Stimulated activated CD8-positive, alpha-beta memory T cell treated with anti-CD3 and anti-CD28 coated beads, Interleukin-15, amount 100 ng/mL, for 1 hour (primary cell): Measurements from ENCODE around the gene DPAGT1.
"Not testable (repeated sequence)": the region's sequence is repeated elsewhere in the genome, so short reads cannot be mapped to it uniquely, and the experiment has no call there.

ENCODE experiments used
- DNase-seq: peaks from one replicate; pipeline ENCODE4 v3.0.0-alpha.2; 2020; ENCODE audit warnings: low read depth

The DPAGT1 gene

DNA sequence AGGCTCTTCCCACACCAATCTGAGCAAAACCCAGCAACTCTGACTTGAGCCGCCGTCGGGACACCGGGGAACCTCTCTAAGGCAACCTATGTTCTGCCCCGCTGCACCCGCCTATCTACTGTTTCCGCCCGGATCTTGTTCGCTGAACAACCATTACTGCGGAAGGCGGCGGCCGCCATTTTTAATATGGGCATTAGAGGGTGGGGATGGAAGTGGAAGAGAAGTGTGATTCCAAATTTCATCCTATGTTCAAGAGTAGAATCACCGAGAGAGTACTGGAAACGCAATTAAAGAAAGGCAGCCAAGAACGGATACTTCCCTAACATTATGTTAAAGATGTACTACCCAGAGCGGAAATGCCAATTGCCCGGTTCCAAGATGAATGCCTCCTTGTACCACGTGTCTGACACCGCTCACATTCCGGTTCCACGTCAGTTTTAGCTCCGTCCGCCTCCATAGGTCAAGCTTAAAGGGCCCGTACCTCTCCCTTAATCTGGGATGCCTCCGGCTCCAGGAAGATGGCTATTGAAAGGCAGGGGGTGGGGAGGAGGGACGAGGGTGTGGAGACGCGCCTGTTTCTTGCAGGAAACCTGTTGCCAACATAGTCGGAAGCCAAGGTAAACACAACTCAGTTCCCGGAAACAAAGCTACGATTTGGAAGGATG lies at the start of gene DPAGT1:
DPAGT1 (minus strand) TSS at position 95 of the 665 bp plus-strand sequence. CDS start 198 bp downstream, outside the sequence.
- DNase-seq: peak; percentile 76

GRCh38 chr11:119149786-119150275 lies 48.2 kb upstream of the DPAGT1 start:
- no peak for DNase-seq

- no peak for DNase-seq
Observed at GRCh38 chr11:119149018-119149785, 47.5 kb upstream of the DPAGT1 start, which contains the start of gene ABCG4. Gene ABCG4 (plus strand): TSS chr11:119149052. CDS start chr11:119149966, 914 bp downstream.

- DNase-seq: no peak
Observed at GRCh38 chr11:119148720-119149017, 47.0 kb upstream of the DPAGT1 start.

DNA sequence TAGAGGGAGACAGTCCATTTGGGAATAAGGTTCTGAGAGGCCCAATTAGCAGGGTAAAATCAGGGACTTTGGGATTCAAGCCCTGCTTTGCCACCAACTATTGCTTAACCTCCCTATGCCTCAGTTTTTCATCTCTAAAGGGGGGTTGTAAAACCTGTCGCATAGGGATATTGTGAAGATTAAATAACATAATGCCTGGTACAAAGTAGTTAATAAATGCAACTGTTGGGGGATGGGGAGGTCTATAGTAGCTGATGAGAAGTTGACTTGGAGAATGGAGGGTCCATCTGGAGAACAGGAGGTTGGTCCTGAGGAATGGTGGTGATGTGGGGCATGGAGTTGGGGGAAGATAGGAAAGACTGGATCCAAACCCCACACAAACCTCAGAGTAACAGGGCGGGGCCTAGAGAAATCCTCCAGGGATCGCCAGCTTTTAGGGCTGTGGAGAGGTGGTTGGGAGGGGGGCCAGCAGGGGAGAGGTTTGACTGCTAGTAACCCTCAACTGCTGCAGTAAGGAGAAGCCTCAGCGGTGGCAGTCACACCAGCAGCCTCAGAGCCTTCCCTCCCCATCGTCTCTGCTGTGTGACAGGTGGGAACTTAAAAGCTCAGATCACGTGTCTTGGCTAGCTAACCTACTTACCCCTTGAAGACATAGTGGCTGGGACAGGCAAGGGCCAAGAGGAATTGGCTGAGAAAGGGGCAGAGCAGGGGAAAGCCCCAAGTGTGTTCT lies 46.1 kb upstream of the DPAGT1 start:
- DNase-seq: no peak

DNA sequence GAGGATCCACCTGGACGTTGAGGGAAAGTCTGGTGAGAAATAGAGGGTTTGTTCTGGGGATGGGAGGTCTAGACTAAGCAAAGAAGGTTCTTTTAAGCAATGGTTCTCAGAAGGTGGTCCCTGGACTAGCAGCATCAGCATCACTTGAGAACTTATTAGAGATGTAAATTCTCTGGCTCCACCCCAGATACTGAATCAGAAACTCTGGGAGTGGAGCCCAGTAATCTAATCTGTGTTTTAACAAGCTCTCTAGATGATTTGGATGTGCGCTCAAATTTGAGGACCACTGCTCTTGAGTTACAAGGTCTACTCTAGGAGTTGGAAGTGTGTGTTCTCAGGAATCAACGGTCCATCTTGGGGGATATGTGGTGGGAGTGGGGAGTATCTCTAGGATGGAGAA lies 43.9 kb upstream of the DPAGT1 start:
- DNase-seq: no peak

- no peak for DNase-seq
Observed at GRCh38 chr11:119144825-119145486, 43.3 kb upstream of the DPAGT1 start.

- DNase-seq: not testable (repeated sequence)
Observed at GRCh38 chr11:119139276-119139675, 37.6 kb upstream of the DPAGT1 start.

DNA sequence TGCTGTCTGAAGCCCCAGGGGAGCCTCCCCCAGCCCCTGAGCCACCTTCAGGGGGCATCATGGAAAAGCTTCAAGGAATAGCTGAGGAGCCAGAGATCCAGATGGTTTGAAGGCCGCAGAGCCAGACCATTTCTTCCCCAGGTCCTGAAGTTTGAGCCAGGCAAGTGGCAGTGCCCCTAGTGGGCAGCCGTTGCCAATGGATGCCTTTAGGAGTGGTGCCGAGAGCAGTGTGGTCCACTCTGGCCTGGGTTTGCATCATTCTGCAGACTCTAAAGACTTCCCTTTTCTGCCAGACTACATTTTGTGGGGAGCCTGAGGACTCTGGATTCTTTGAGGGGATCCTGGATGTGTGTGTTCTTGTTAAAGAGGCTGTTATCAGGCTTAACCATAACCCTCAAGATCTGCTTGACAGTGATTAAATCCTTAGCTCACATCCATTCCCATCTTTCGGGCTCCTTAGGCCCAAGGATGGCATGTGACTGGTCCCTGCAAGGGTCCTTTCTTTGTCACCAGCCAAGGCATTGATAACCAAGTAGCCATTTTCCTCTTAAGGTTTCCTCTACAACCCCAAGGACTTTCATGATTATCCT lies 32.8 kb upstream of the DPAGT1 start:
- no peak for DNase-seq

DNA sequence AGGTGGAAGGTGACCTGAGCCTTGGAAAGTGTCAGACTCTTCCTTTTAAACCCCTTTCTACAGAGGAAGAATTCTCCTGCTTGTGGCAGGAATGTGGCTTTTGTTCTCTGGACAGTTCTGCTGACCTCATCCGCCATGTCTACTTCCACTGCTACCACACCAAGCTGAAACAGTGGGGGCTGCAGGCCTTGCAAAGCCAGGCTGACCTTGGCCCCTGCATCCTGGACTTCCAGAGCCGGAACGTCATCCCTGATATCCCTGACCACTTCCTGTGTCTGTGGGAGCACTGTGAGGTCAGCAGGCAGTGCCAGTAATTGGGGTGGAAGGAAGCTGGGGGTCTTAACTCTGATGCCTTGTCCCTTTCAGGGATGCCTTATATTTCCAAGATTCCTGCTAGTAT lies 29.0 kb upstream of the DPAGT1 start:
- DNase-seq: no peak

DNA sequence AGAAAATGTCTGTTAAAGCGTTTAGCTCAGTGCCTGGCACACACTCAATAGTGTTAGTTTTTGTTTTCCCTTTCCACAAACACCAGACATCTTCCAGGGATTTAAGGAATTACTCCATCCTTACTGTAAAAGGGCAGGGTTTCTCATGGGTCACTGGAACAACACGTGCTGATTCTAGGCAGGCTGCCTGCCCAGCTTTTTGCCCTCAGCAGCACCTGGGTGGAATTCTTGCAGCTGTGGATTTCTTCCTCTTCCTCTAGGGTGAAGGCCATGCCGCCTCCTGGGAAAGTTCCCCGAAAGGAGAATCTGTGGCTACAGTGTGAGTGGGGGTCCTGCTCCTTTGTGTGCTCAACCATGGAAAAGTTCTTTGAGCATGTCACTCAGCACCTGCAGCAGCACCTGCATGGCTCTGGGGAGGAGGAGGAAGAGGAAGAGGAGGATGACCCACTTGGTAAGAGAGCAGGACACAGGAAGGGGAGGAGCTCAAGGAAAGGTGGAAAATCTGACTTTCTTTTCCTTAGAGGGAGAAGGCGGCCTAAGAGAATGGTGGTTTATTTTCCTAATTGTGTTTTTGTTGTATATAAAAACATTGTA lies 25.1 kb upstream of the DPAGT1 start:
- no peak for DNase-seq

- DNase-seq: no peak
Observed at GRCh38 chr11:119125821-119126220, 24.2 kb upstream of the DPAGT1 start.

DNA sequence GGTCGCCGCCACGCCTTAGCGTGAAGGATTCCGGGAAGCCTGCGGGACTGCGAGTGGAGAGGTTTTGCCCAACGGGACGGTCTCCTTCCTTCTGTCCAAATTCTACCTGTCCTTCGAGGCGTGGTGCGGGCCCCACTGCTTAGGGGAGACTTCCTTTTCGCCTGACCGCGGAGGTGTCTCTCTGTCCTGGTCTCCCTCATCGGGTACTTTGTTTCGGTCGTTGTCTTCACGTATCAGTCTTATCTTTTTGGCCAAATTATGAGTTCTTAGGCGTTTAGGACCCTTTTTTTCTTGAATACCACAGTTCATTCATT lies 20.1 kb upstream of the DPAGT1 start:
- DNase-seq: no peak

GRCh38 chr11:119121008-119121810 lies 19.6 kb upstream of the DPAGT1 start, which contains the start of gene HINFP:
Gene HINFP (plus strand): TSS chr11:119121580. CDS start chr11:119126945, 5,365 bp downstream.
- DNase-seq: peak; percentile 100

DNA sequence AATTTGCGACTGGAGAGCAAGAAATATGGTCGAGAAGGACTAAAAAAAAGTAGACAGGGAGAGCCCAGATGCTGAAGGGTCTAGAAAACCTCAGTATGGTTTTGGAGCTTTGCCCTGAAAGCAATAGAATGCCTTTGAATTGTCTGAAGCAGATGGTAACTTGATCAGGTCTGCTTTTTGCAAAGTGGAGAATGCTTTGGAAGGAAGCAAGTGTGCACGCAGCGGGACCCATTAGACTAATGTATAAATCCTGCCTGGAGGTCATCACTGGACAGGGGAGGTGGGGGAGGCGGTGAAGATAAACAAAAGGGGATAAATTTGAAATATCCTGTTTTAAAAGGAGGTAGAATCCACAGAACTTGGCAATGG lies 19.0 kb upstream of the DPAGT1 start:
- DNase-seq: no peak

DNA sequence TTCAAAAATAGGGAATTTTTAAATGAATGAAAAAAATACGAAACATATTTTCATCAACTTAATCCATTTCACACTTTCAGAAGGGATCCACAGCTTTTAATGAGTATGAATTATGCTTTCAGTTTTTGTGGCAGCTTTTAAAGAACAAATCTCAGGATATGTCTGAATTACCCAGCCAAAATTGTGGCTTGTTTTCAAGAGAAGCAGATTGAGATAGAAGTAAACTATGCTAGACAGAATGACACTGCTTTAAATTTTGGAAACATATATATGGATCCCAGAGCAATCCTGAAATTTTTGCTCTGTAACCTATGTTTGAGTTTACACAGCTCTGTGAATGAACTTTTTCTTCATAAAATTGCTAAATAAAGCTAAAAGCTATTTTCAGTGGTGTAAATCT lies 17.3 kb upstream of the DPAGT1 start:
- DNase-seq: no peak

DNA sequence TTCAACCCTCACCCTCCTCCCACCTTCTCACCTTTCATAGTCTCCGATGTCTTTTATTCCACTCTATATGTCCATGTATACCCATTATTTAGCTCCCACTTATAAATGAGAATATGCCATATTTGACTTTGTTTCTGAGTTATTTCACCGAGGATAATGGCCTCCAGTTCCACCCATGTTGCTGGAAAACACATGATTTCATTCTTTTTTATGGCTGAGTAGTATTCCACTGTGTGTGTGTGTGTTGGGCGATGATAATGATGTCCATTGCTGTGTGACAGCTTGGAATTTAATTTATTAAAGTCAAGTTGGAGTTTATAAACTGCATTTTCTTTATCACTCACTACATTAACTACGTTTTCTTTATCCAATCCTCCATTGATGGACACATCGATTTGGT lies 16.6 kb upstream of the DPAGT1 start:
- DNase-seq: no peak

DNA sequence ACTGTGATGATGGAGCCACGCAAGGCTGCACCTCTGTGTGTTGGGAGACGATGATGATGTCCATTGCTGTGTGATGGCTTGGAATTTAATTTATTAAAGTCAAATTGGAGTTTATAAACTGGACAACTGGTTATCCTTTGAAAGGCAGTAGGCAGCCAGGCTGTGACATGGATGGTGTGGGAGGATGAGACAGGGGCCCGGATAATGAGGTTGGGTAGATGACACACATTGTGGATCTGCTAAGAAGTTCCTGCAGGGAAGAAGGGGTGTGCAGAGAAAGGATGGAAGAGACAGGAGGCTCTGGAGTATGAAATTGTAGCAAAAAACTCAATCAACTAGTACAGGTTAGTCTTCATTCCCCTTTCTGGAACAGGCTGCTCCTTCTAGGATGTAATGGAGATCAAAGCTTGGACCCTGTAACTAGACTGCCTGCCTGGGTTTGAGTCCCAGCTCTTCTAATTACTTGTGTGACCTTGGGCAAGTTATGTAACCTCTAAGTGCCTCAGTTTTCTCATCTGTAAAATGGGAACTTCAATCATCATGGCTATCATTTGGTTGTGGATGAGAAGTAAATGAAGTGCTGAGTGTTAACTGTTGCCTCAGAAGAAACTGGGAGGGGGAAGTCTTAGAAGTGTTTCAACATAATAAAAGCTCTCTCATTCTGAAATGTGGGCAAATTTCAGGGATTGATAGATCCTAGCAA lies 15.5 kb upstream of the DPAGT1 start:
- DNase-seq: no peak

DNA sequence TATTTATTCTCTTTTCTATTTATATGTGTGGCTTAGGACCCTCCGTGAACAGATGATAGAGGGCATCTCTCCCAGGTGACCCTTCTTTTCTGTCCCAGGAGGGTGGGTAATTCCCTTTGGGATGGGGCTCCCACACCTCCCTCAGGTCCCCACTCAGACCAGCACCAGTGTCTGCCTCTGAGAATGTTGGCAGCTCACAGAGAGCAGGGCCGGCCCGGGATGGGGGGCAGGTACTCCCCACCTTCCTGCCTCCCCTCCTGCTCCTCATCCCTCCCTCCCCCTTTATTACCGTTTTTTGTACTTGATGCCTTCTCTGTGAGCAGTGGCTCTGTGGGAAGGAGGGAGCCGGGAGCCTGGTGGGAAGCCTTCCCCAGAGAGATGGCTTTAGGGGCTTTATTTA lies 14.9 kb upstream of the DPAGT1 start:
- no peak for DNase-seq

GRCh38 chr11:119116235-119116594 lies 14.6 kb upstream of the DPAGT1 start:
- DNase-seq: no peak
